Activated naive CD4-positive, alpha-beta T cell treated with anti-CD3 and anti-CD28 coated beads, Interleukin-2, amount 50 U/mL, for 24 hours (primary cell): ENCODE results near the gene JAM3.
A peak's percentile ranks its signal among the peaks of the same experiment; 100 is the strongest.

Experiments
- H3K27ac Mint-ChIP-seq: one replicate; pipeline ENCODE4 v1.8.0; 2021; ENCODE audit warnings: mild to moderate bottlenecking, mixed read lengths
- H3K27me3 Mint-ChIP-seq: one replicate; pipeline ENCODE4 v1.8.0; 2021; ENCODE audit warnings: mixed read lengths
- H3K36me3 Mint-ChIP-seq: one replicate; pipeline ENCODE4 v1.8.0; 2021; ENCODE audit warnings: mixed read lengths
- H3K4me1 Mint-ChIP-seq: one replicate; pipeline ENCODE4 v1.8.0; 2021; ENCODE audit warnings: mixed read lengths
- H3K4me3 Mint-ChIP-seq: one replicate; pipeline ENCODE4 v1.8.0; 2021; ENCODE audit warnings: mild to moderate bottlenecking, mixed read lengths
- H3K9me3 Mint-ChIP-seq: one replicate; pipeline ENCODE4 v1.8.0; 2021; ENCODE audit warnings: mixed read lengths

JAM3 gene

DNA sequence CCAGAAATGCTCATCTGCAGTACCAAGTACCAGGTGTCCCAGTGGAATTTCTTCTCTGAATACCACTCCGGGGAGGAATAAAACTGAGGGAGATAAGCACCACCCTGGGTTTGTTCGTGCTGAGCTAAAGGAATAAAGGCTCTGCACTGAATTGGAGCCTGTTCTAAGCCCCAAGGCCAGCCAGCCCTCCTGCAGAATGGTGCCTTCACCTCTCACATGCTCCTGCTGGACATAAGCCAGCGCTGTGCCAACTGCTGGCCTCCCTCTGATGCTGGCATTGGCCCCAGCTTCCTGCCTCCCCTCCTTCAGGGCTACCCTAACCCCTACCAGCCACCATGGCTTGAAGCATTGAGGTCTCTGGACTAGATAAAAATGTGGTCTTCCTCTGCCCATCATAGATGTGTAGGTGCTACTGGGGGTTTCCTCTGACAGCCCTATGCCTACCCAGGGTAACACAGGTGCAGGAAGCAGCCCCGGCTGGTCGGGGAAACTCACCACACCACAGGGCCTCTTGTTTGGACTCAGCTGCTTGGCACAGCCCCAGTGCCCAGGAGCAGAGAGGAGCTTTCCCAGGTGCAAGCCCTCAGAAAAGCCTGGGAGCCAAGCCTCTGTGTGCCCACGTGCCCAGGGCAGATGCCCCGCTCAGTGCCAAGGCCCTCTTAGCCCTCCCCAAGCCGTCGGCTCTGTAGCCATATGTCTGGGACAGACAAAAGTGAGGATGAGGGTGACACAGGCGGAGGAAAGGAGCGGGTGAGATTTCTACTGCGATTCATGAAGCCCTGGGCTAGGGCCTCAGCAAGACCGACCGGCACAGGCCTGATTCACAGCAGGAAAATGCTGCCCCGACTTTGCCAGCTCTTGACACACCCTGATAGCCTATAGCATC, 34.1 kb upstream of the JAM3 start:
- Mint-ChIP-seq H3K4me1 (peaks cover 57% of the 10 kb centered on the region), H3K27me3 (no peaks in the 10 kb centered on the region), H3K27ac (no peak overlapping the region), H3K4me3 (no peak overlapping the region), H3K9me3 (no peaks in the 10 kb centered on the region), H3K36me3 (no peaks in the 10 kb centered on the region)

DNA sequence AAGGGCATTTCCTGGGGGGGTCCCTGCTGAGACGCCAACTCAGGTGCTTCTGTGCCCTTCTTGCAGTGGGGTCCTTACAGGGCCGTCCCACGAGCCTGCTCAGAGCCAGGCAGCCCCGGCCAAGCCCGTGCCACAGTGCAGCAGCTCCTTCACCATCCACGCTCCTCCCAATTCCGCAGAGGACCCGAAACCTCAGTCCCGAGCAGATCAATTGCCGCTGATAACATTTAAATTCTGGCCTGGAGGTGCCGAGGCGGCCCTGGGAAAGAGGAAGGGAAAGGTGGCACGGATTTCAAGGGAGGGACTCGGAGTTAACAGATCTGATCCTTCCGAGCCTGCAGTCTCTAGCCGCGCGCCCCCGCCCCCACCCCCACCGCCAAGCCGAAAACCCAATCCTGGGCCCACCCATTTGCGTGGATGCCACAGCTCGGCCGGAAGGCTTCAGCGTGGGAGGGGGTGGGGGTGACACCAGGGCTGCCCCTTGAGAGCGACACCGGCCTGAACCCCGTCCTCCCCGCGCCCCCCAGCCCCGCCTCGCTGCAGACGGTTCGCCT, 32.3 kb upstream of the JAM3 start:
- H3K4me1 Mint-ChIP-seq: peaks cover 51% of the 10 kb centered on the region
- H3K36me3 Mint-ChIP-seq: no peaks in the 10 kb centered on the region
- no peaks in the 10 kb centered on the region for H3K9me3 Mint-ChIP-seq
- no peaks in the 10 kb centered on the region for H3K27me3 Mint-ChIP-seq
- H3K27ac Mint-ChIP-seq: peak overlapping the region; percentile 77
- peak overlapping the region; percentile 88 for H3K4me3 Mint-ChIP-seq

DNA sequence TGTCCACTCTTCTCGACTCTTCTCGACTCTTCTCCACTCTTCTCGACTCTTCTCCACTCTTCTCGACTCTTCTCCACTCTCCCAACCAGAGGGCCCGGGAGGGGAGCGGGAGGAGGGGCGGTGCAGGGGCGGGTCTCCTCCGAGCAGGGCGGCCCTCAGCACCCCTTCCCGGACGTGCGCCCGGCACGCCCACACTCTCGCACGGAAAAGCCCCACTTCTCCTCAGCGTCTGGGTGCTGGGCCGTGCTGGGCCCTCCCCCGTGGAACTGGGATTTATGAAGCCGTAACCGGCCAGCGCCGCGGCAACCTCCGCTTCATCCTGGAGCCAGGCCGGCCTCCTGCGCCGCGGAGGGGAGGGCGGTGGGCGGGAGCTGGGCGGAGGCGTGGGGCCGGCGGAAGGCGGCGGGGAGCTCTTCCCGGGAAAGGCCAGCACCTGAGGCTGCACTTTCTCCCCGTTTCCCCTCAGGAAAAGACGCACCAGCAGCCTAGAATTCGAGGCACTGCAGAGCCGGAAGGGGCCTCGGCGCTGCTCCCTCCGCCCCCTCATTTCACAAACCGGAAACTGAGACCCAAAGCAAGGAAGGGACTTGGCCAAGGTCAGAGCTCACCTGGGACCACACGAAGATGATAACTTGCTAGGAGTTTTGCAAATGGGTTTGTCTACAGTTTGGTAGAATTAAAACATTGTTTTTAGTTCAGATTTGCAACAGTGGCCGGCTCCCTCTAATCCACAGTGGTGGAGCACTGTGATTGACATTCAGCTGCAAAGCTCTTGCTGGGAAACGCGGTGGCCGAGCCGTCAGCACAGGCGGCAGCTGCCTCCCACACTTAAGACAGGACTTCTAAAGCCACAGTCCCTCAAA, 31.6 kb upstream of the JAM3 start:
- Mint-ChIP-seq H3K27ac (peak overlapping the region; percentile 84), H3K4me3 (peak overlapping the region; percentile 88), H3K27me3 (no peaks in the 10 kb centered on the region), H3K36me3 (no peaks in the 10 kb centered on the region), H3K9me3 (no peaks in the 10 kb centered on the region), H3K4me1 (peaks cover 44% of the 10 kb centered on the region)

DNA sequence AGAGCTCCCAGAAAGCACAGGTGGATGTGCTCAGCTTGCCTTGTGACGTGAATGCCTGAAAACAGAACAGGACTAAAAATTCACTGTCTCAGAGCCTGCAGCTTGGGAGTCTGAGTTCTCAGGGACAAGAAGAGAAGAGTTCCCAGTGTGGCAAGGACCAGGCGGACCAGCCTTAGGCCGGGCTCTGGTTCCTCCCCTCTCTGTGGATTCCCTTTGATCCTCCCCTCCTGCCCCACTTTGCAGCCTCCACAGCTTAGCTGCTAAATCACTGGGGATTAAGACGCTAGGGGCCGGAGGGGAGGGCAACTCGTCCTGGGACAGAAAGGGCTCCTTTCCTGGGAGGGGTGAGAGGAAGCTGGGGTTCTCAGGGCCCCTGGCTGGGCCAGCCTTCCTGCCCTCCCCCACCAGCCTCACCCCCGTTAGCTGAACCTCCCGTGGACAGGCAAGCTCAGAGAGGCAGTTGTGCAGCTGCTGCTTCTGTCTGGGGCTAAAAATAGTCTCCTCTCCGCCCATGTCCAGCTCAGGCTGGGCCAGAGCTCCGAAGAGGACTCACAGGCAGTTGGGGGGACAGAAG, 29.9 kb upstream of the JAM3 start:
- H3K4me3 Mint-ChIP-seq: no peak overlapping the region
- H3K4me1 Mint-ChIP-seq: peaks cover 29% of the 10 kb centered on the region
- H3K27me3 Mint-ChIP-seq: no peaks in the 10 kb centered on the region
- H3K36me3 Mint-ChIP-seq: no peaks in the 10 kb centered on the region
- no peaks in the 10 kb centered on the region for H3K9me3 Mint-ChIP-seq
- H3K27ac Mint-ChIP-seq: no peak overlapping the region

DNA sequence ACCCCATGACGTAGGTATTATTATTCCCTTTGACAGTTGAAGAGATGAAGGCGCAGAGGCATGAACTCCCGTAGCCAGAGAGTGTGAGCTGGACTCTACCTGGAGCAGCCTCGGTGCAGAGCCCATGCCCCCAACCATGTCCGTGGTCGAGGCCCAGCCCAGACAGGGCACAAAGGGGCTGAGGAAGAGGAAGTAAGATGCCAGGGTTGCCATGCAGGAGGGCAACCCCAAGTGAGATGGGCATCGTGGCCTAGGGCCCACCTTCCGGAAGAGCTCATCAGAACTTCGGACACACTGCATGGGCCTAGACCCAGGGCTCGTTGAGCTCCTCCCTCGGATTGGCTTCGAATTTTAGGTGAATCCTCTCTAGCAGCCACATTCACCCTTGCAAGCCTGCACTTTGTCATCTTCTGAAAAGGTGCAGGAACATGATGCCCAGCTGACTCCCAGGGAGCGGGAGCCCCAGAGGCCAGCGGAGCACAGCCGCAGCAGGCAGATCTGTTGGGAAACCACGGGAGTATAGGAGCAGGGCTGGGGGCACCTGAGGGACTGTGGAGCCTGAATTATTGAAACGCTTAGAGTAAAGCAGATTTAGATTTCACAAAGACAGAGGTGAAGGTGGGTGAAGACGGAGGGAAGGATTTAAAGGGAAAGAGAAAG, 29.0 kb upstream of the JAM3 start:
- Mint-ChIP-seq H3K4me3 (no peak overlapping the region), H3K27me3 (no peaks in the 10 kb centered on the region), H3K27ac (no peak overlapping the region)

DNA sequence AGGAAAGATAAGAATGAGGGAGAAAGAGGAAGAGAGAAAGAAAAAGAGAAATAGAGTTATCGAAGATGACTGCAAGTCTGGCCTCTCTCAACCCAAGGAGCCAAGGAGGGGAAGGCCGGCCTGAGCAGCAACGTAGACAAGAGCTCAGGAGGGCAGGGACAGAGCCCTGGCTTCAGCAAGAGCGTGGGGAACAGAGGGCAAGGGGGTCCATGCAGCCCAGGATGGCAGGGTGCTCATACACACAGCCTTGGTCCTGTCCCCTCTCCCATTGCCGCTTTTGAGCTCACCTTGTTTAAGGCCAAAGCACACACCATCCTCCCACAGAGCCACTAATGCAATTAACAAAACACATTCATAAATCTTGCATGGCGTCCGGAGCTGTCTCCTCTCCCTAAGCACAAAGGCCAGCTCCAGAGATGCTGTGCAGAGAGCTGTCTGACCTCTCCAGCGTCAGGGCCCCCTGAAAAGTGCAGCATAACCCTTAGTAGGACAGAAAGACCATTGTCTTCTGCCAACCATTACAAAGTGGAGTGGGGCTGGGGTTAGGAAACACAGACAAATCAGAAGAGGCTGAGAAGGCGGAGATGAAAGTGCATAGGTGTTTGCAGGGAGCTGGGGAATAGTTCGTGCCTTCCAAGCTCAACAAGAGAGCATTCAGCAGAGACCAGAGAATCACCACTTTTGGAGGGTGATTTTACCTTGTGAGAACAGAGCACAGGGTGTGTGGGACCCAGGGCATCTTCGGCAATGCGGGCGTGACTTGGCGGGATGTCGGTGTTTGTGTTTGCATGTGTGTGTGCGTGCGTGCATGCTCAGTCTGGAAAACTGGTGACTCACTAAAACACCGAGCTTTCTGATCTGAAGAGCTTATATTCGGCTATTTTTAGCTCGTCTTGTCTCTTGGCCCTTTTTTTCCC, 28.2 kb upstream of the JAM3 start:
- Mint-ChIP-seq H3K4me1 (peaks cover 12% of the 10 kb centered on the region), H3K36me3 (no peaks in the 10 kb centered on the region), H3K27ac (no peak overlapping the region), H3K27me3 (no peaks in the 10 kb centered on the region), H3K9me3 (no peaks in the 10 kb centered on the region), H3K4me3 (no peak overlapping the region)

More for the DNA sequence above, 29.0 kb upstream of the JAM3 start:
- H3K4me1 Mint-ChIP-seq: peaks cover 20% of the 10 kb centered on the region
- H3K36me3 Mint-ChIP-seq: no peaks in the 10 kb centered on the region
- H3K9me3 Mint-ChIP-seq: no peaks in the 10 kb centered on the region

DNA sequence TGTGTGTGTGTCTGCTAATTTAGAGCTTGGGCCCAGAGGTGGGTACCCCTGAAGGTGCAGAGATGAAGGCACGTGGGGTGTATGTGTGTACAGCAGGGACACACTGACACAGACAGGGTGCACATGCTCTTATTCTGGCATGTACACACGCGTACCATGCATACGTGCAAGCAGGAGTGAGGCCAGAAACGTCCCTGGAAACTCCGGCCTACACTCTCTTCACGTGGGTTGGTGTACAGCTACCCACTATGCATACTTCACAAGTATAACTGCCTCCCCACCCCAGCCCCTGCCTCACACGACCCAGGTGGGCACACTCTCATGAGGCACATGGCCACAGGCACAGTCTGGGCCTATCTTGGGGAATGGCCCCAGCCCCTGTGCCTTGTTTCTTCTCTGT, 27.5 kb upstream of the JAM3 start:
- H3K9me3 Mint-ChIP-seq: no peaks in the 10 kb centered on the region
- H3K4me1 Mint-ChIP-seq: peaks cover 9% of the 10 kb centered on the region
- H3K27me3 Mint-ChIP-seq: no peaks in the 10 kb centered on the region
- no peak overlapping the region for H3K27ac Mint-ChIP-seq
- no peak overlapping the region for H3K4me3 Mint-ChIP-seq
- no peaks in the 10 kb centered on the region for H3K36me3 Mint-ChIP-seq

DNA sequence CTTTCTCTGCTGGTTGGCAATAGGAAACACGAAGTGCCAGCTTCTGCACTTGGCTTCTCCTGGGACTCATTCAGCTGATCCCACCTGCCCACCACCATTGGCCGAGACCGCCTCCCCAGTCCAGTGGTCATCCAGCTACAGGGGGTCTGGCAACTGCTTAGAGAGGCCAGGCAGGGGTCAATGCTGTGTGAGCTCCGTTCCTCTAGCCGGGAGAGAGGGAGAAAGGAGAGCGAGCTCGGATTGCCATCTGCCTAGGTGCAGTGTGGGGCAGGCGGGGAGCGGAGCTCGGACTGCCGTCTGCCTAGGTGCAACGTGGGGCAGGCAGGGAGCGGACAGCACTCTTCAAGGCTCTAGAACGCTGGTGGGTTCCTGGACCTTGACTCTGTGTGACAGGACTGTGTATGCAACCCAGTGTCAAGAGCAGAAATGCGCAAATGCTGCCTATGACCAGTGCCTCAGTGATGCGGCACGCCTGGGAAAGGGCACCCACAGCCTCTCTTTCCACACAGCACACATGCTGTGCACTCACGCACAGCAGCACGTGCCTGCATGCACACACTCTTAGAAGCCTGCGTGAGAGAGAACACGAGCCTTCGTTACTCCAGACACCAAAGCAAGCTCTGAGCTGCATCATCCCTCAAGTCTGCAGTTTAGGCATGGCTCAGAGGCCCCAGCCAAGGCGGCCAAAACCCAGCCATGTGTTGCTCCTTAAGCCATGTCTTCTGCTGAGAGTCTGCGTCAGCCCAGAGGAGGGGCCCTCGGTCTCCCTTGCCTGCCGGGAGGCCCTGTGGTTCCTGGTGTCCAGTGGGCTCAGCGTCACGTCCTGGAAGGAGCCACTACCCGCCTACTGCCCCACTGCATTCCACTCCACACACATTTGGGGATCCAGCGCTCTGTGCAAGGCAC, 26.8 kb upstream of the JAM3 start:
- no peaks in the 10 kb centered on the region for H3K27me3 Mint-ChIP-seq
- no peak overlapping the region for H3K27ac Mint-ChIP-seq
- no peak overlapping the region for H3K4me3 Mint-ChIP-seq
- peaks cover 9% of the 10 kb centered on the region for H3K4me1 Mint-ChIP-seq
- no peaks in the 10 kb centered on the region for H3K9me3 Mint-ChIP-seq
- no peaks in the 10 kb centered on the region for H3K36me3 Mint-ChIP-seq

DNA sequence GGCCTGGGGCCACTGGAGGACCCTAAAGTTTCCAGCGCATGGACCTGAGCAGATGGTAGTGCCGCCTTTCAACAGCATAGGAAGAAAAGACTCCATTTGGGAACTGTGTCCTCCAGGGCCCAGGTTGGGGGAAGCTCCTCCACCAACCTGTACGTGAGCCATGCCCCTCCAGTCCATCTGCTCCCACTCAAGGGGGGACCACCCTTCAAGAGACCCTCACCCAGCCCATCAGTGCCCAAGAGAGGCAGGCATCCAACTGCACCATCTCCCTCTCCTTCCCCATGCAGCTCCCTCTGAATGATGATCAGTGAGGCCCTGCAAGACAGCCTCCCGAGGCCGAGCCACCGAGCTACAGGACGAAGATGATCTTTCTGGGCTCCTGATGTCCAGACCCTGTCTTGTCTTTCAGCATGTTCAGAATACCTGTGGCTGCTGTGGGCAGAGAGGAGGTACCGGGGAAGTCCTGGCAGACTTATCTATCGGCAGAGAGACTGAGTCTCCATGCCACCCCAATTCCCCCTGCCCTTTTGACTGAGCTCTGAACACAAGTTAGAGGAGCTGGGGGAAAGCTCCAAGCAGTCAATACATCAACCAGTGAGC, 25.0 kb upstream of the JAM3 start:
- Mint-ChIP-seq H3K36me3 (no peaks in the 10 kb centered on the region), H3K9me3 (no peaks in the 10 kb centered on the region), H3K4me3 (no peak overlapping the region), H3K4me1 (no peaks in the 10 kb centered on the region), H3K27ac (no peak overlapping the region), H3K27me3 (peaks cover 1% of the 10 kb centered on the region)

DNA sequence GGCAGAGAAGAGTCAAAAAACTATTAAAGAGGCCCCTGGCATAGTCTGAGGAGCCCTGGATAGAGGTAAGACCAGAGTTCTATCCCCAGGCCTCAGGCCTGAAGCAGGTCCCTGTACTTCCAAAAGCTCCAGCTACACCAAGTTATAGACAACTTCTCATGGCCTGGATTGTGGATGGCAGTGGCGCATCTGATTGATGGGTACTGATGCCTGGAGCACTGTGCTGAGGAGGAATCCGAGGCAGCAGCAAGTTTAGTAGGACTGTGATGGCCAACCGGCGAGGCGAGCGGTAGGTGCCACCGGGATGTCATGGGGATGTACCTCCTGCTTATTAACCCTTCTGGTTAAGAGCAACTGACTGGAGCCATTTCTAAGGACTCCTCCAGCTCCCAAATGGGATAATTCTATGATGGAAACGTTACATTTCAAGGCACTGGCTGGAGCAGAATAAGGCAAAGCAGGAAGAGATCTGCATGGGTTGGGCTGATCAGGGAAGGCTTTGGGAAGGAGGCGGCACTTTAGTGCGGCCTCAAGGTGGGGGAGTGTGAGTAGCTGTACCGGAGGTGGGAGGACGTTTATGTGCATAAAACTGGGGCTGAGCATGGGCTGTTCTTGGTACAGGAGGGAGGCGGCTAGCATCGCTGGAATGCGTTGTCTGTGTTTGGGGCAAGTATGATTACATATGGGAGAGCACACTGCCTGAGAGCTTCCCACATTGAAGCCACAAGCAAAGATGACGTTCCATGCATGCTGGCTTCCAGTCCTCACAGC, 24.2 kb upstream of the JAM3 start:
- Mint-ChIP-seq H3K9me3 (no peaks in the 10 kb centered on the region), H3K27ac (no peak overlapping the region), H3K27me3 (peaks cover 5% of the 10 kb centered on the region), H3K4me3 (no peak overlapping the region), H3K36me3 (no peaks in the 10 kb centered on the region), H3K4me1 (no peaks in the 10 kb centered on the region)

DNA sequence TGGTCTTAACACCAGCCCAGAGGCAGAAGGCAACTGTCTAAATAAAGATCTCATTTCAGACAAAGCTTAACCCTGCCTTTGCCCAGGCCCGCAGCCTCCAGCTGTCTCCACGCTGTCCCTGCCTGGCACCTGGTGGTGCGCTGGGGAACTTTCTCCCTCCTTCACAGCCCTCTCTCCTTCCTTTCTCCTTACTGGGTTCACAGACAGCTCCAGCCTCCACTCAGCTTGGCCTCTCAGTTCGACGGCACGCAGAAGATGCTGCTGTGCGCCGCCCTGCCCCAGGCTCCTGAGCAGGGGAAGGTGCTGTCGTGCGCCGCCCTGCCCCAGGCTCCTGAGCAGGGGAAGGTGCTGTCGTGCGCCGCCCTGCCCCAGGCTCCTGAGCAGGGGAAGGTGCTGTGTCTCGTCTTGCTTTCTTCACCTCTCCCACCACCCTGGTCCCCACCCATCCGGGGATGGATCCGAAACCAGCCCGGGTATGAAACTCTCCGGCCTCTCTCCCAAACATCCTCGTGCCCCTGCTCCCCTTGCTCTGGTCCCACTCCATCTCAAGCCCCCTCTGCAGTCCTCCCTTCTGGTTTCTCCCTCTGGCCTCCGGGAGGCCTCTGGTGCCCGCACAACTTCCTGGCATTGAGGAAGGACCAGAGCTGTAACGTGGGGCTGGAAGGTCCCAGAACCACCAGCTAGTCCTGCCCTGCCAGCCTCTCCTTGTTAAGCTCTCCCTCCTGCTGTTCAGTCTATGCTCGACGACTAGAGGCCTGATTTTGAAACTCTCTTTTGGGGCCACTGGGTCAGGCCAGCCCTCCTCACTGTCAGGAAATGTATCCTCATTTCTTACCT, 22.9 kb upstream of the JAM3 start:
- Mint-ChIP-seq H3K36me3 (no peaks in the 10 kb centered on the region), H3K4me3 (no peak overlapping the region), H3K27me3 (peaks cover 6% of the 10 kb centered on the region), H3K9me3 (no peaks in the 10 kb centered on the region), H3K4me1 (peaks cover 5% of the 10 kb centered on the region), H3K27ac (no peak overlapping the region)
